Measurements from ENCODE around the gene NRXN3.

Gene NRXN3

GRCh38 chr14:78798757-78799156 lies 628.6 kb downstream of the NRXN3 start:
- no peak for DNase-seq (ENCODE audit: low read depth in 2 of 2)

- DNase-seq (ENCODE audit: low read depth in 2 of 2) = no peak
These were observed 635.4 kb downstream of the NRXN3 start for GRCh38 chr14:78805570-78805969.

- DNase-seq (ENCODE audit: low read depth in 2 of 2) = no peak
These were observed 652.9 kb downstream of the NRXN3 start for GRCh38 chr14:78823035-78823434.

- DNase-seq (ENCODE audit: low read depth in 2 of 2) = no peak
These were observed 653.3 kb downstream of the NRXN3 start for GRCh38 chr14:78823516-78823915.

GRCh38 chr14:78829274-78829673 lies 659.1 kb downstream of the NRXN3 start:
- DNase-seq (ENCODE audit: low read depth in 2 of 2) = no peak

GRCh38 chr14:78834766-78835451 lies 664.7 kb downstream of the NRXN3 start:
- no peak for DNase-seq (ENCODE audit: low read depth in 2 of 2)

- DNase-seq (ENCODE audit: low read depth in 2 of 2) = no peak
These were observed 665.7 kb downstream of the NRXN3 start for GRCh38 chr14:78835909-78836308.

- DNase-seq (ENCODE audit: low read depth in 2 of 2) = no peak
These were observed 666.6 kb downstream of the NRXN3 start for GRCh38 chr14:78836777-78837176.

- DNase-seq (ENCODE audit: low read depth in 2 of 2) = no peak
These were observed 668.8 kb downstream of the NRXN3 start for GRCh38 chr14:78838959-78839358.

GRCh38 chr14:78840898-78841297 lies 670.7 kb downstream of the NRXN3 start:
- no peak for DNase-seq (ENCODE audit: low read depth in 2 of 2)

GRCh38 chr14:78847801-78848200 lies 677.6 kb downstream of the NRXN3 start:
- no peak for DNase-seq (ENCODE audit: low read depth in 2 of 2)

- DNase-seq (ENCODE audit: low read depth in 2 of 2) = no peak
These were observed 678.2 kb downstream of the NRXN3 start for GRCh38 chr14:78848234-78848820.

GRCh38 chr14:78849952-78850351 lies 679.8 kb downstream of the NRXN3 start:
- DNase-seq (ENCODE audit: low read depth in 2 of 2) = no peak

- no peak for DNase-seq (ENCODE audit: low read depth in 2 of 2)
These were observed 681.0 kb downstream of the NRXN3 start for GRCh38 chr14:78851189-78851588.

- no peak for DNase-seq (ENCODE audit: low read depth in 2 of 2)
These were observed 681.9 kb downstream of the NRXN3 start for GRCh38 chr14:78852040-78852439.

GRCh38 chr14:78857974-78858373 lies 687.8 kb downstream of the NRXN3 start:
- DNase-seq (ENCODE audit: low read depth in 2 of 2) = no peak

GRCh38 chr14:78863143-78863542 lies 693.0 kb downstream of the NRXN3 start:
- no peak for DNase-seq (ENCODE audit: low read depth in 2 of 2)

- no peak for DNase-seq (ENCODE audit: low read depth in 2 of 2)
These were observed 702.7 kb downstream of the NRXN3 start for GRCh38 chr14:78872837-78873236.

GRCh38 chr14:78873581-78873980 lies 703.4 kb downstream of the NRXN3 start:
- no peak for DNase-seq (ENCODE audit: low read depth in 2 of 2)

GRCh38 chr14:78875049-78875448 lies 704.9 kb downstream of the NRXN3 start:
- DNase-seq (ENCODE audit: low read depth in 2 of 2) = no peak

GRCh38 chr14:78885884-78886283 lies 715.7 kb downstream of the NRXN3 start:
- DNase-seq (ENCODE audit: low read depth in 2 of 2) = no peak

- DNase-seq (ENCODE audit: low read depth in 2 of 2) = no peak
These were observed 727.3 kb downstream of the NRXN3 start for GRCh38 chr14:78897443-78897842.

GRCh38 chr14:78902010-78902623 lies 731.9 kb downstream of the NRXN3 start:
- no peak for DNase-seq (ENCODE audit: low read depth in 2 of 2)

Measured in stimulated activated CD4-positive, alpha-beta T cell treated with anti-CD3 and anti-CD28 coated beads, Interleukin-1b, Interleukin-23, amount 100 ng/mL, for 1 hour (primary cell).